HepG2 (cell line): Measurements from ENCODE around the gene CNTNAP1. TPM values are rescaled to one million over a fixed set of nuclear protein-coding genes. Genes with fewer than 3 reads are reported as not detected.
A peak's percentile ranks its signal among the peaks of the same experiment; 100 is the strongest.

Experiments used
- ARID2 ChIP-seq: sonication (generic); formaldehyde crosslinking; IDR thresholded peaks from 2 replicates; pipeline ENCODE4 v1.8.1; 2022; ENCODE audit warnings: mild to moderate bottlenecking, missing genetic modification reagents, borderline replicate concordance
- ARNTL ChIP-seq: sonication (generic); formaldehyde crosslinking; IDR thresholded peaks from 2 replicates; pipeline ENCODE4 v1.4.0; 2020; ENCODE audit warnings: mild to moderate bottlenecking, missing genetic modification reagents
- BRF2 ChIP-seq: sonication (generic); formaldehyde crosslinking; IDR thresholded peaks from 2 replicates; pipeline ENCODE4 v1.8.1; 2022; ENCODE audit warnings: mild to moderate bottlenecking, missing genetic modification reagents
- CC2D1A ChIP-seq: sonication (generic); formaldehyde crosslinking; IDR thresholded peaks from 2 replicates; pipeline ENCODE4 v1.8.1; 2023; ENCODE audit warnings: mild to moderate bottlenecking, missing genetic modification reagents
- CSRNP2 ChIP-seq: sonication (generic); formaldehyde crosslinking; conservative IDR thresholded peaks from 2 replicates; pipeline ENCODE4 v1.8.0; 2022; ENCODE audit warnings: low read depth, missing genetic modification reagents
- ELF3 ChIP-seq: IDR thresholded peaks from 2 replicates; pipeline ENCODE4 v1.6.1; 2016; ENCODE audit warnings: missing genetic modification reagents, missing compliant biosample characterization
- MTERF4 ChIP-seq: sonication (generic); formaldehyde crosslinking; IDR thresholded peaks from 2 replicates; pipeline ENCODE4 v1.8.0; 2023; ENCODE audit warnings: mild to moderate bottlenecking, missing genetic modification reagents
- NAIF1 ChIP-seq: sonication (generic); formaldehyde crosslinking; IDR thresholded peaks from 2 replicates; pipeline ENCODE4 v1.5.0; 2020; ENCODE audit warnings: mild to moderate bottlenecking, missing genetic modification reagents, borderline replicate concordance
- NCOR1 ChIP-seq: fragments of 200-600 bp; sonication (generic); IDR thresholded peaks from 2 replicates; pipeline ENCODE4 v1.7.0; 2017; ENCODE audit warnings: antibody characterized with exemption, low read length, borderline replicate concordance
- NFE2 ChIP-seq: sonication (generic); formaldehyde crosslinking; IDR thresholded peaks from 2 replicates; pipeline ENCODE4 v1.4.0; 2020; ENCODE audit warnings: missing genetic modification reagents
- PRDM10 ChIP-seq: sonication (generic); formaldehyde crosslinking; IDR thresholded peaks from 2 replicates; pipeline ENCODE4 v1.4.0; 2020; ENCODE audit warnings: low read depth, missing genetic modification reagents
- SOX6 ChIP-seq, 2 experiments: fragments of 450-650 bp in 1 of 2; sonication (generic) in 1 of 2; formaldehyde crosslinking in 1 of 2; IDR thresholded peaks; 2 replicates each; pipeline versions ENCODE4 v1.4.0 to v1.6.1; 2017 to 2020; ENCODE audit warnings: antibody characterized with exemption in 1 of 2, mild to moderate bottlenecking in 1 of 2, missing genetic modification reagents in 1 of 2
- TAF15 ChIP-seq: fragments of 200-400 bp; formaldehyde crosslinking; IDR thresholded peaks from one replicate; pipeline ENCODE4 v1.6.1; 2018; ENCODE audit warnings: mild to moderate bottlenecking, low read depth, low read length; ENCODE audit not compliant: poor library complexity, severe bottlenecking
- ZBTB1 ChIP-seq: sonication (generic); formaldehyde crosslinking; IDR thresholded peaks from 2 replicates; pipeline ENCODE4 v1.4.0; 2020; ENCODE audit warnings: missing genetic modification reagents, borderline replicate concordance
- ZFP41 ChIP-seq: sonication (generic); formaldehyde crosslinking; IDR thresholded peaks from 2 replicates; pipeline ENCODE4 v1.4.0; 2020; ENCODE audit warnings: mild to moderate bottlenecking, missing genetic modification reagents, borderline replicate concordance
- ZNF317 ChIP-seq: sonication (generic); formaldehyde crosslinking; IDR thresholded peaks from 2 replicates; pipeline ENCODE4 v1.5.0; 2020; ENCODE audit warnings: mild to moderate bottlenecking, missing genetic modification reagents
- ZNF749 ChIP-seq: sonication (generic); formaldehyde crosslinking; IDR thresholded peaks from 2 replicates; pipeline ENCODE4 v1.8.0; 2022; ENCODE audit warnings: mild to moderate bottlenecking, missing genetic modification reagents, moderate library complexity, borderline replicate concordance
- ZNF878 ChIP-seq: sonication (generic); formaldehyde crosslinking; IDR thresholded peaks from 2 replicates; pipeline ENCODE4 v1.8.1; 2023; ENCODE audit warnings: mild to moderate bottlenecking, missing genetic modification reagents, moderate library complexity
- polyA plus RNA-seq, 8 experiments: library from polyadenylated mRNA; depleted of rRNA in 3 of 8; stranded (reverse) in 7 of 8; unstranded in 1 of 8; fragments of >200 nt; fragmentation: Illumina TruSeq in 4 of 8; extraction: Trizol in 4 of 8; gene quantifications; 2 replicates each; pipeline versions ENCODE4 v1.2.1 to v1.2.3, GENCODE V29; 2011 to 2016; ENCODE audit warnings: low read depth in 4 of 8, missing spikeins in 1 of 8, mixed read lengths in 1 of 8; ENCODE audit not compliant: insufficient read depth in 1 of 8
- total RNA-seq, 5 experiments: library from RNA; depleted of rRNA; stranded (reverse); fragments of >200 nt; fragmentation: Illumina TruSeq; extraction: Trizol; gene quantifications; 2 replicates each; pipeline ENCODE4 v1.2.3, GENCODE V29; 2016; ENCODE audit warnings: low read depth in 1 of 5

Gene CNTNAP1
- total and polyA plus RNA-seq, 2 of the 13 experiments (the other 11 are each of a cell fraction or from before 2014, with no cell fraction given): 4.5 to 7.7 TPM

GRCh38 chr17:42677921-42678781 is 4.2 kb upstream of the CNTNAP1 start (continued):
- TF ChIP-seq ZNF878 (CRISPR knock-in tag) (peak; percentile 66), CSRNP2 (CRISPR knock-in tag) (no peak), ZNF749 (CRISPR knock-in tag) (no peak), BRF2 (CRISPR knock-in tag) (no peak), MTERF4 (CRISPR knock-in tag) (no peak), ARID2 (CRISPR knock-in tag) (no peak), NCOR1 (no peak; the same call in 1 of the 2 replicates), CC2D1A (no peak), ZNF317 (CRISPR knock-in tag) (no peak), NFE2 (CRISPR knock-in tag) (no peak), ZFP41 (CRISPR knock-in tag) (no peak), PRDM10 (CRISPR knock-in tag) (peak; percentile 56; the same call in 1 of the 2 replicates), ELF3 (peak; percentile 58; the same call in 1 of the 2 replicates), ZBTB1 (no peak), NAIF1 (CRISPR knock-in tag) (no peak), TAF15 (no peak), ARNTL (peak; percentile 73), SOX6 (IDR thresholded peaks at IDR 0.05) (no peak), SOX6 (CRISPR knock-in tag; IDR thresholded peaks at IDR 0.05) (peak; percentile 93)
